Colonic mucosa (tissue), 4 donors: ENCODE data around the gene KIF26A. TPM values are rescaled to one million over a fixed set of nuclear protein-coding genes. Genes with fewer than 3 reads are reported as not detected.

Experiments used
- DNase-seq: peaks from one replicate; pipeline ENCODE4 v3.0.0-alpha.2; 2020
- H3K27ac ChIP-seq: fragments of 200-600 bp; one replicate; pipeline ENCODE4 v1.8.0; 2021
- H3K27me3 ChIP-seq: fragments of 200-600 bp; one replicate; pipeline ENCODE4 v1.8.0; 2021
- H3K36me3 ChIP-seq: fragments of 200-600 bp; one replicate; pipeline ENCODE4 v1.8.0; 2021
- H3K4me1 ChIP-seq: fragments of 200-600 bp; one replicate; pipeline ENCODE4 v1.8.0; 2021; ENCODE audit warnings: mild to moderate bottlenecking
- H3K4me3 ChIP-seq: fragments of 200-600 bp; one replicate; pipeline ENCODE4 v1.8.0; 2021
- H3K9ac ChIP-seq, 2 donors: one replicate each; pipeline ENCODE4 v1.7.0; 2013; ENCODE audit warnings: control low read depth in 2 of 2, low read depth in 2 of 2, low read length in 2 of 2
- H3K9me3 ChIP-seq: fragments of 200-600 bp; one replicate; pipeline ENCODE4 v1.8.0; 2021
- intact Hi-C: fragments of 100-400 bp; cut with DNase I; formaldehyde crosslinking; loops from one replicate; pipeline ENCODE4 v1.14.1; 2022
- total RNA-seq, 2 donors: library from RNA; stranded (reverse); fragmentation: NEBNext Ultra II Directional in 1 of 2; extraction: Animal tissue kit (Norgen Biotek cat#: 25700) in 1 of 2; gene quantifications; one replicate each; pipeline ENCODE4 v1.2.1, GENCODE V29; 2021
- TF ChIP-seq, protein P1 (sequence below): fragments of 200-600 bp; IDR thresholded peaks from one replicate; pipeline ENCODE4 v1.8.0; 2022; ENCODE audit warnings: antibody characterized with exemption, mild to moderate bottlenecking
- donor health status: healthy.
- donor health status: DM: no; HTN: no; CAD: no.
- donor health status: DM: no; HTN: no; CAD: no.

KIF26A gene
- total RNA-seq, 2 donors from 2014 or later, result 6.6 to 20.0 TPM

DNA sequence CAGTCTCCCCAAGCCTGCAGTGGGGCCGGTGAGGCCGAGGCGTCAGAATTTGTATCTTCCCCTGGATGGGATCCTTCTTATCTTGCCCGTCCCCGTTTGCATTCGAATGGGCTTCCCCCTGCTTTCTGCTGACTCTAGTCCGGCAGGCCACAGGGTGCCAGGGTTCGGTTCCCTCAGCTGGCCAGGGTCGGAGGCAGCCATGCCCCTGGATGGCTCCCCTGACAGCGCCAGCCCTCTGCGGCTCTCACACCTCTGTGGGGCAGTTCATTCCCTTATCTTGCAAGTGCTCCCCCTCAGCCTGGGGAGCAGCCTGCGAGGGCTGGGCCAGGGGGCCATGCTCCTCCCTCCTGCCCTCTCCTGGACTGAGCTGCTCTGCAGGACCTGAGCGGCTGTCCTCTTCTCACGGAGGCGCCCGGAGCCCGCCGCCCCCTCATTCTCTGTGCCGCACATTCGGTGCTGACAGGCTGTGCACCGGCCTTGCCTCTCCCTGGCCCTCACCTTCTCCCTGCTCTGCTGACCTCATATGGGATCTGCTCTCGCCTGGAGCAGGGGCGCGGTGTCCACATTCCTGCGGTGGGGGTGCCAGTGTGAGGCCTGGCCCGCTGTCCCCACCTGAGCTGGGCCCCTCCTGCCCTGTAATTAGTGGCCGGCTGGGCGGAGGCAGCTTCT lies 32.8 kb downstream of the KIF26A start:
- Histone ChIP-seq H3K4me3 (no peak overlapping the region), H3K27me3 (no peaks in the 10 kb centered on the region), H3K27ac (no peak overlapping the region), H3K9ac (no peak overlapping the region), H3K9me3 (no peaks in the 10 kb centered on the region), H3K4me1 (no peaks in the 10 kb centered on the region), H3K36me3 (no peaks in the 10 kb centered on the region)
- intact Hi-C loops, result no loop called here
- TF ChIP-seq, protein P1, sequence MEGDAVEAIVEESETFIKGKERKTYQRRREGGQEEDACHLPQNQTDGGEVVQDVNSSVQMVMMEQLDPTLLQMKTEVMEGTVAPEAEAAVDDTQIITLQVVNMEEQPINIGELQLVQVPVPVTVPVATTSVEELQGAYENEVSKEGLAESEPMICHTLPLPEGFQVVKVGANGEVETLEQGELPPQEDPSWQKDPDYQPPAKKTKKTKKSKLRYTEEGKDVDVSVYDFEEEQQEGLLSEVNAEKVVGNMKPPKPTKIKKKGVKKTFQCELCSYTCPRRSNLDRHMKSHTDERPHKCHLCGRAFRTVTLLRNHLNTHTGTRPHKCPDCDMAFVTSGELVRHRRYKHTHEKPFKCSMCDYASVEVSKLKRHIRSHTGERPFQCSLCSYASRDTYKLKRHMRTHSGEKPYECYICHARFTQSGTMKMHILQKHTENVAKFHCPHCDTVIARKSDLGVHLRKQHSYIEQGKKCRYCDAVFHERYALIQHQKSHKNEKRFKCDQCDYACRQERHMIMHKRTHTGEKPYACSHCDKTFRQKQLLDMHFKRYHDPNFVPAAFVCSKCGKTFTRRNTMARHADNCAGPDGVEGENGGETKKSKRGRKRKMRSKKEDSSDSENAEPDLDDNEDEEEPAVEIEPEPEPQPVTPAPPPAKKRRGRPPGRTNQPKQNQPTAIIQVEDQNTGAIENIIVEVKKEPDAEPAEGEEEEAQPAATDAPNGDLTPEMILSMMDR, result no peak
- no peak for DNase-seq

DNA sequence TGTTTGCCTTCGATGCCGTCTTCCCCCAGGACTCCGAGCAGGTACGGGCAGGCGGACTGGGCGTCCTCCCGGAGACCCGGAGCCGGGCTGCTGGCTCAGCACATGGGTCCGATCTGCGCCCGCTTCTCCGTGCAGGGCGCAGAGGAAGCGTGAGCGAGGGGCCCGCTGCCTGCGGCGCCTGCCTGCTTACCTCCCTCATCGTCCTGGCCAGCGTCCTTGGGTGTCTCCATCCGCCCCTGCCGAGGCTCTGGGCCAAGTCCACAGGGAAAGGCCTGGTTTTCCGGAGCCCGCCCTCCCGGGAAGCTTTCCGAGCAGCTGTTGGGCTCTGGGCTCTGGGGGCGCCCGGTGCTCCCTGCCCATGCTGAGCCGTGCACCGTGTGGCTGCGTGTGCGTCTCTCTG lies 33.5 kb downstream of the KIF26A start:
- no peak overlapping the region for H3K27ac ChIP-seq
- H3K9ac ChIP-seq, result no peak overlapping the region
- TF ChIP-seq, protein P1, result no peak
- H3K36me3 ChIP-seq, result no peaks in the 10 kb centered on the region
- H3K9me3 ChIP-seq, result no peaks in the 10 kb centered on the region
- no peak for DNase-seq
- H3K4me3 ChIP-seq, result no peak overlapping the region
- H3K4me1 ChIP-seq, result no peaks in the 10 kb centered on the region
- H3K27me3 ChIP-seq, result no peaks in the 10 kb centered on the region
- intact Hi-C loops, result no loop called here

DNA sequence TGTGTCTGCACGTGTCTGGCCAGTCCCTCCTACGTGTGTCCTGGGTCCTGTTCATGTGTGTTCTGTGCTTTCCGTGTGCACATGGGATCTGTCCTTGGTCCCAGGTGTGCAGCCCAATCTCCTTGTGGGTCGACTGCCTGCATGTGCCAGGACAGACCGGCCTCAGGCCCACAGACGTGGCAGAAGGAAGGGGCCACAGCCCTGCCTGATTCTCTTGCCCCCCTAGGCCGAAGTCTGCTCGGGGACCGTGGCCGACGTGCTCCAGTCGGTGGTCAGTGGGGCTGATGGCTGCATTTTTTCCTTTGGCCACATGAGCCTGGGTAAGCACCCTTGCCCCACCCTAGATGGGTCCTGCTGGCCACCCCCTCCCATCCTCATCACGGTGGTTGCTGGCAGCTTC lies 34.0 kb downstream of the KIF26A start:
- Histone ChIP-seq H3K4me3 (no peak overlapping the region), H3K4me1 (no peaks in the 10 kb centered on the region), H3K27me3 (no peaks in the 10 kb centered on the region), H3K9ac (no peak overlapping the region), H3K36me3 (no peaks in the 10 kb centered on the region), H3K27ac (no peak overlapping the region), H3K9me3 (no peaks in the 10 kb centered on the region)
- intact Hi-C loops, result no loop called here
- TF ChIP-seq, protein P1, result no peak
- DNase-seq, result no peak

DNA sequence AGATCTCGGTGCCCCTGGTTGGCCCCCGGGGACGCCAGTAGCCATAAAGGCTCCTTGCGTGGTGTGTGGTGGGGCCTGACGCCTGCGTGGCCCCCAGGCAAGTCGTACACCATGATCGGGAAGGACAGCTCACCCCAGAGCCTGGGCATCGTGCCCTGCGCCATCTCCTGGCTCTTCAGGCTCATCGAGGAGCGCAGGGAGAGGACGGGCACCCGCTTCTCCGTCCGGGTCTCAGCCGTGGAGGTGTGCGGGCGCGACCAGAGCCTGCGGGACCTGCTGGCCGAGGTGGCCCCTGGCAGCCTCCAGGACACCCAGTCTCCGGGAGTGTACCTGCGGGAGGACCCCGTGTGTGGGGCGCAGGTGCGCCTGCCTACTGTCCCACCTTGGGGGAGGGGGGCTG lies 34.5 kb downstream of the KIF26A start:
- DNase-seq, result no peak
- no peak overlapping the region for H3K27ac ChIP-seq
- no peak overlapping the region for H3K4me3 ChIP-seq
- intact Hi-C loops, result no loop called here
- no peaks in the 10 kb centered on the region for H3K27me3 ChIP-seq
- no peak overlapping the region for H3K9ac ChIP-seq
- no peaks in the 10 kb centered on the region for H3K9me3 ChIP-seq
- H3K4me1 ChIP-seq, result no peaks in the 10 kb centered on the region
- TF ChIP-seq, protein P1, result no peak
- H3K36me3 ChIP-seq, result no peaks in the 10 kb centered on the region

DNA sequence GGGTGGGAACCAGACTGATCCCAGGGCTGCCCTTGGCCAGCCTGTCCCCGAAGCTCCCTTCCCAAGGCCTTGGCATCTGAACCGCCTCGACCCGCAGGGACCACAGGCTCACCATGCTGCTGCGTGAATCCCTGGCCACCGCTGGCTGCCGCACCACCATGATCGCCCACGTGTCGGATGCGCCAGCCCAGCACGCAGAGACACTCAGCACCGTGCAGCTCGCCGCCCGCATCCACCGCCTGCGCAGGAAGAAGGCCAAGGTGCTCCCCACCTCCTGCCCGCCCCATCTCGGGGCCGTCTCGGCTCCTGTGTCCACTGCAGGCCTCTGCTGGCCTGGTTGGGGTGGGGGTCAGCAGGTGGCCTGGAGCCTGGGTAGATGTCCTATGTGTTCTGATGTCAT lies 35.7 kb downstream of the KIF26A start:
- Histone ChIP-seq H3K9ac (no peak overlapping the region), H3K9me3 (no peaks in the 10 kb centered on the region), H3K27me3 (no peaks in the 10 kb centered on the region), H3K36me3 (no peaks in the 10 kb centered on the region), H3K4me1 (no peaks in the 10 kb centered on the region), H3K27ac (no peak overlapping the region), H3K4me3 (no peak overlapping the region)
- DNase-seq, result no peak
- TF ChIP-seq, protein P1, result no peak
- intact Hi-C loops, result no loop called here
